DMS53 treated with DMSO at 0.1 percent for 48 hours (cell line): ENCODE data around the gene FAM229A.

Experiments used
- DNase-seq: peaks from one replicate; lab custom pipeline; 2025; ENCODE audit not compliant: unreplicated experiment; lab: John Stamatoyannopoulos, UW

Gene FAM229A

DNA sequence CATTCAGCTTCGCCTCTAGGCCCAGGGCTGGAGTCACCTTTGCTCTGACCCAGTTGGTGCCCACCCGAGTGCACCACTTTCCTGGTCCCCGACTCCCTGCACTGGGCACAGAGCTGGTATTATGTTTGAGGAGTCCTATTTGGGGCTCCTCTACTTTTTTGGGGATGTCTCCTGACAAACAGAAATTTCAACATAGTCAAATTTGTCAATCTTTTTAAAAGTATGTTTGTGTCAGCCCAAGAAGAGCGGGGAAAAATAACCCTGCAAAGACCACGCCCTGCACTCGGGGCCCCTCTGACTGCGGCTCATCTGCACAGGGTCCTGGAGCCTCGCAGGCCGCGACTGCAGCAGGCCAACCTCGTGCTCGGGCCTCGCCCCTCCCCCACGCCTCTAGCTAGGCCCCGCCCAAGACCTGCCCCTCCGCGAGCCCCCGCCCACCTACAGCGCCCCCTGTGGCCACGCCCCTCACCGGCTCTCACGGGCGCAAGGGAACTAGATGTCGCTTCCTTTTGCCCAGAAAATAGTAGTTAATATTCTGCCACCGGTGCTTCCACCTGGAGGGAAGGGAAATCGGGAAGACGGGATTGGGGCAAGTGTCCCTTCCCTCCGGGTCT lies 11.4 kb downstream of the FAM229A start:
- no peak for DNase-seq

DNA sequence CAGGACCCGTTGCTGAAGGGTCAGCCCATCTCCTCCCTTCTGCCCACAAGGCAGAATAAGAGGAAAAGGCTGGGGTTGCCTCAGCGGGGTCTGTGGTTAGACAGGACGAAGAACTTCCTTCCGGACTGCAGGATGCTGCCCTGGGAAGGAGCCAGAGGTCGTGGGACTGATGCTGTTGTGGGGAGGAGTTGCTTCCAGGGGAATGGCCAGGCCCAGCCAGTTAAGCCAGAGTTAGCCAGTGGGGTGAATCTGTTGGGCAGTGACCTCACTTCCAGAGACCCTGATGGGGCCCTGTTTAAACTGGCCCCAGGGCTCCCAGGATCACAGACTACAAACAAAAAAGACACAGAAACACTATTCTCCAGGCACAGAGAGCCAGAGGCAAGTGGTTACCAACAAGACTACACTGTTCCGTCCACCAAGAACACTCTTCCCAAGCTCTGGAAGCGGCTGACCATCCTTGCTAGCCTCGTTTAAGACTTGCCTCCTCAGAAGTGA lies 13.0 kb downstream of the FAM229A start:
- no peak for DNase-seq

DNA sequence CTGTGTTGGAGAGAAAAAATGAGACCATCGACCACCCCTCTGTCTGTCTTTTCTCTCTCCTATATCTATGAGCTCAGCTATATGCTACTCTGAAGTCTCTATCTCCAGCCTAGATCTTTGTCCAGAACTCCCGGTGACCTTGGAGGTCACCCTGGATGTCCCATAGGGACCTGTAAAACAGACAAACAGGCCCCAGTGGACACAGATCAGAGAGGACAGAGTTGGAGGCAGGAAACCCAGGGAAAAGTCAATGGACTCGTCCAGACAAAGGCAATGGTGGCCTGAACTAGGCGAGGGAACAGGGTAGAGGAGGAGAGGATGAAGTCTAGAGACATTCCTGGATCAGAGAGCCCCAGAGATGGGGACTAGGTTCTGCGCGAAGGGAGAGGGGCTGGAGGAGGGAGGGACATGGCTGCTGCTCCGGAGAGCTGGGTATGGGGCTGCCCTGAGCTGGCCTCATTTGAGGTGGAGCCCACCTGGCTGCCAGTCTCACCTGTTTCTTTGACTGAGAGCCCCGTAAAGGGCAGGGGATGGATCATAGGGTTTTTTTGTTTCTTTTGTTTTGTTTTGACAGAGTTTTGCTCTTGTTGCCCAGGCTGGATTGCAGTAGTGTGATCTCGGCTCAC lies 15.6 kb downstream of the FAM229A start:
- DNase-seq = no peak

DNA sequence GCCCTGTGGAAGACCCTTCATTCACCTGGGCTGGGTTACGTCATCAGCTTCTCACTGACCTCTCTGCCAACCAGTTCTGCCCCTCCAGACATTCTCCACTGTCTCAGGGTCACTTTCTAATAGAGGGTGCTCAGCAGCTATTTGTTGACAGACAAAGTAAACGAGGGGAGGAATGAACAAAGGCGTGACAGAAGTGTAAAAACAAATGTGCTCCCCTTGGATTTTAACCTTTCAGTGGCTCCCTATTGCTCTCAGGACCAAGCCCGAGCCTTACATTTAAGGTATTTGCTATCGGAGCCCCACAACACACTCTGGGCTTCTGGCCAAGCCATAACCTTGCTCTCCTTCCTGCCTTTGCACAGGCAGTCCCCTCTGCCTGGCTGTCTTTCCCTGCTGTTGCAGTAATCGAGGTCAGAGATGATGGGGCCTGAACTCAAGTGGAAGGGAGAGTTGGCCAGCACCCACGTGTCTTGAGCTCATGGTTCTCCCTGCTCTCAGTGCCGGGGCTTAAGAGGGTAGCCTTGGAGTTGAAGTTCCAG lies 16.9 kb downstream of the FAM229A start:
- DNase-seq = no peak

DNA sequence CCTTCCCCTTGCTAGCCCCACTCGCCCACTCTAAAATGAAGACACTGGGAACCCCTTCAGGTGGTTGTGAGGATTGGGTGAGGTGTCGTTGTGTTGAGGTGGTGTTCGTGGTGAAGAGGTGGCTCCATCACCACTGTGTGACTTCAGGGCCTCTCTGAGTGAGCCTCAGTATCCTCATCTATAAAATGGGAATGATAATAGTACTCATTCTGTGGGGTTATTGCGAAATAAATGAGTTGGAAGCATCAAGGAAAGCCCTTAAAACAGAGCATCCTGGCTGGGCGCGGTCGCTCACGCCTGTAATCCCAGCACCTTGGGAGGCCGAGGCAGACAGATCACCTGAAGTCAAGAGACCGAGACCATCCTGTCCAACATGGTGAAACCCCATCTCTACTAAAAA lies 19.6 kb downstream of the FAM229A start:
- DNase-seq = no peak

DNA sequence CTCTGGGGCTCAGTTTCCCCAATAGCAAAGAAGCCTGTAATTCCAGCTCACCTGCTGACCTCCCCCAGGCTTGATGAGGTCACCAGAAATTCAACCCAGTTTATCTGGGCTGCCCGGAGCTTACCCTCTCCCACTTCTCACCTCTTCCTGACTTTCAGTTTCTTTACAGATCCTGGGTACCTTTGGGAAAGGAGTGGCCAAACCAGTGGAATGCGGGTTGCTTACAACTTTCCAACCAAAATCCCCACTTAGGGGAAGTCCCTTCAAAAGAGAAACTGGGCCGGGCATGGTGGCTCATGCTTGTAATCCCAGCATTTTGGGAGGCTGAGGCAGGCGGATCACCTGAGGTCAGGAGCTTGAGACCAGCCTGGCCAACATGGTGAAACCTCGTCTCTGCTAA lies 20.3 kb downstream of the FAM229A start:
- no peak for DNase-seq

DNA sequence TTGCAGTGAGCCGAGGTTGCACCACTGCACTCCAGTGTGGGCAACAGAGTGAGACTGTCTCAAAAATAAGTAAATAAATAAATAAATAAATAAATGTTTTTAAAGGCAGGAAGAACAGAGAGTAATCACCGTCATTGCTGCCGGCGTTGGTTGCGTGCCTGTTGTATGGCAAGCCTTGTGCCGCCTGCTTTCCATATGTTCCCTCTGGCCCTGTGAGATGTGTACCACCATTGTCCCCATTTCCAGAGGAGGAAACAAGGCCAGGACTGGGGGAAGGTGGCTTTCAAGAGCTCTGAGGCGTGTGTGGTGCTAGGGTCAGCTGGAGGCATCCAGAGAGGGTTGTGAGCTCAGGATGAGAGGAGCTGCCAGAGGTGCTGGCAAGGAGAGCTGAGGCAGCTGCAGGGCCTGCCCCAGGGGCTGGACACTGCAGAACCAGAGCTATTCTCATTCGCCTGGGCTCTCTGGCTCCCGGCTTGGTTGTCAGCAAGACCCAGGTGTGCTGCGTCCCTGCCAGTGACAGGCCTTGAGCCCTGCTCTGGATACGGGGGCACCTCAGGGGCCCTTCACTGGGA lies 21.0 kb downstream of the FAM229A start:
- no peak for DNase-seq

DNA sequence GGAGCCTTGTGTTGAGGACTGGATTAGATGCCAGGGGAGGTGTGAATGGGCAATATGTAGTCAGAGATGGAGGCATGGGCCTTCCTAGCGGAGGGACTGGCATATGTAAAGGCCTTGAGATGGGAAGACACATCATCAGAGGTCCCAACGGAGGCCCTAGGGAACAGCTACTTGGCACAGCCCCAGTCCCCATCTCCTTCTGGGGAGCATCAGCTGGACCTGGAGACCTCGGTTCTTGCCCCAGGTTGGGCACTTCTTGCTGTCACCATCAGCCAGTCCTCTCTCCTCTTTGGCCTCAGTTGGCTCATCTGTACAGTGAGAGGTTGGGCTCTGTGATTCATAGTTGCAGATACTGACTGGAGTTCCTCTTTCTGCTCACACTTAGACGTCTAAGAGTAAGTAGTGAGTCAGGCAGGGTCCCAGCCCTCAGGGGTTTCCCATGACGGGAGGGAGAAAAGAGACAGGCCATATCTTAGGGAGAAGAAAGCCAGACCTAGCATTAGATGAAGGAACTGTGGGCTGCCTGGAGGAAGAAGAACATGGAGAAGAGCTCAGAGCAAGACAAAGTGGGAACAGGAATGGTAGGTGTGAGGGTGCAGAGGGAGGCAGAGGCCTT lies 22.8 kb downstream of the FAM229A start:
- no peak for DNase-seq

DNA sequence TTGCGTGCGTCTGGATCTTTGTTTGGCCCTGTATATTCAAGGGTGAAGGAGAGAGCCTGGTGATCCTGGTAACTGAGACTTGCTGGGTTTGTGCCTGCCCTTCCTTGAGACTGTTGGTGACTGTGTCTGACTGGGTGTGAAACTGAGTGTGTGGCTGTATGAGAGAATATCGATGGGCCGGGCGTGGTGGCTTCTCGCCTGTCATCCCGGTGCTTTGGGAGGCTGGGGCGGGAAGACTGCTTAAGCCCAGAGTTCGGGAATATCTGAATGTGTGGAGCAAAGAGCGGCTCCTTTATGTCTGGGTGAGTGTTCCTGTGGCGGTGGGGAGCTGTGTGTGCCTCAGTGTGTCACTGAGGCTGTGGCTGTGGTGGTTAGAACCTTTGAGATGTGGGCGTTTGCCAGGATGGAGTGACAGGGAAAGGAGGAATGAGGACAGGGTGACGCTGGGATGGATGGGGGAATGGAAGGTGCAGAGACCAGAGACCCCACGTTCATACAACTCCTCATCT lies 23.6 kb downstream of the FAM229A start:
- DNase-seq = no peak

DNA sequence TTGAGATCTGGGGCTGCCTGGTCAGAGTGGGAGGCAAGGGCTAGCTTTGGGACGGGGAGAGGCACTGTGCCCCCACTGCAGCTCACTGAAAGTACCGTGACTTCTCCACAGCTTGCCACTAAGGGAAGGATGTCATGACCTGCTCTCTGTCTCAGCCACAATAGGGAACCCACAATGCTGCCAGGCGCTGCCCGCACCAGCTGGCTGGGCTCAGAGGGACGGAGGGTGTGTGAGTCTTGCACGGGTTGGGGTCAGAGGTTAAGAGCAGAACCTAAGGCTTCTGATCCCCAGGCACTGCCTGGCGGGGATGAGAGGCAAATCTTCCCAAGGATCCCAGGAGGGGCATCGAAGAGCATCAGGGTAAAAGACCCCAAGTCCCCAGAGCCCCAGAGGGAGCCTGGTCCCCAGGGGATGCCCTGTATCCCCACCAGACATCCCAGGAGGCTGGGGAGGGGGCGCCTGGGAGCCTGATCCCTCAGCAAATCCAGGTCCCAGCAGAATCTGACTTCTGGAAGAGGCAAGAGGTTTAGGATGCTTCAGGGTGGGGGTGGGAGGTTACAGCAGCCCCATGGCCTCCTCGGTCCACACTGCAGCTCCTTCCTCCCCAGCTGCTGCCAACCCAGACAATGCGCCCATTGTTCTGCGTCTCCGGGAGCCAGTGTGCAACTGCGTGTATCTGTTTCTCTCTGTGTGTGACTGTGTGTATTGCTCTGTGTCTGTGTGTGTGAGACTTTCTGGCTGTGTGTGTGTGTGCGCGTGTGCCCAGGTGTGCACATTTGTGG lies 24.2 kb downstream of the FAM229A start:
- DNase-seq = no peak

DNA sequence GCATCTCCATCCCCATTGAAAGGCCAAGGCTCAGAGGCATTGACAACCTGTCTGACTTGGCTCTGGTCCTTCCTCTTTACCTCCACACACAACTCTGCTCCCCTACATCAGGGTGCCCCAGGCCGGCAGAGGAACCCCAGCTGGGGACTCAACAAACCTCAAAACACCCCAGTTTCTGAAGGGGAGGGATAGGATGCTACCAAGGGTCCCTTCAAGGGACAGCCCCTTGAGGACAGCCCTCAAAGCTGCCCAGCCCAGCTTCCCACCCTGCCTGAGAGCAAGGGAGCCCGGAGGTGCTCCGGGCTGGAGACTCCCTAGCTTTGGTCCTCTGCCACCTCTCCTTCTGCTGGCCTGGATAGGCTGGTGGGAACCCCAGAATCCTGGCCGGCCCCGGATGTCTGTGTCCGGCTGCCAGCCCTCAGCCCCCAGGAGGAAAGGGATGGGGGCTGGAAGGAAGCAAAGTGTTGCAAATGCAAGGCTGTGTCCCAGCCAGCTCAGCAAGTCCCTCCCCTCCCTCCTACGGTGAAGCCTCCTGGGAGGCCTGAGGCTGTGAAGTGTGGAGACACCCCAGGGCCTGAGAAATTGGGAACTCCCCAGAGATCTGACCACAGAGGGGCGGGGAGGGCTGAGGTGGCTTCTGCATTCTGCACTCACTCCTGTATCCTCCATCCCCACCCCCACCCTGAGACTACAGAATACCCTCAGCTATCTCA lies 25.2 kb downstream of the FAM229A start:
- DNase-seq = no peak

DNA sequence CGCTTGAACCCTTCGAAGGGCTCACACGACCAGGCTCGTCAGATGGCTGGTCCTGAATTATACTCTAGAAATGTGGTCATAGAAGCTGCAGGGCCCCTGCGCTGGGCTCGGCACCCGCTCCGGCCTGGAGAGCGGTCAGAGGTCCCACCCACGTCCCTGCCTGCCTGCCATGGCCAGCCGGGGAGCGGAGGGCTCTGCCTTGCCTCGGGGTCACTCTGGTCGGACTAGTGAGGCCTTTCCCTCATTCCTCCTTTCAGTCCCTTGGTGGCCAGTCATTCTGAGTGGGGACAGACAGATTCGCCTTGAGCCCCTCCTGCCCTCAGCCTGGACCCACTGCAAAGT lies 25.7 kb downstream of the FAM229A start:
- DNase-seq = no peak

DNA sequence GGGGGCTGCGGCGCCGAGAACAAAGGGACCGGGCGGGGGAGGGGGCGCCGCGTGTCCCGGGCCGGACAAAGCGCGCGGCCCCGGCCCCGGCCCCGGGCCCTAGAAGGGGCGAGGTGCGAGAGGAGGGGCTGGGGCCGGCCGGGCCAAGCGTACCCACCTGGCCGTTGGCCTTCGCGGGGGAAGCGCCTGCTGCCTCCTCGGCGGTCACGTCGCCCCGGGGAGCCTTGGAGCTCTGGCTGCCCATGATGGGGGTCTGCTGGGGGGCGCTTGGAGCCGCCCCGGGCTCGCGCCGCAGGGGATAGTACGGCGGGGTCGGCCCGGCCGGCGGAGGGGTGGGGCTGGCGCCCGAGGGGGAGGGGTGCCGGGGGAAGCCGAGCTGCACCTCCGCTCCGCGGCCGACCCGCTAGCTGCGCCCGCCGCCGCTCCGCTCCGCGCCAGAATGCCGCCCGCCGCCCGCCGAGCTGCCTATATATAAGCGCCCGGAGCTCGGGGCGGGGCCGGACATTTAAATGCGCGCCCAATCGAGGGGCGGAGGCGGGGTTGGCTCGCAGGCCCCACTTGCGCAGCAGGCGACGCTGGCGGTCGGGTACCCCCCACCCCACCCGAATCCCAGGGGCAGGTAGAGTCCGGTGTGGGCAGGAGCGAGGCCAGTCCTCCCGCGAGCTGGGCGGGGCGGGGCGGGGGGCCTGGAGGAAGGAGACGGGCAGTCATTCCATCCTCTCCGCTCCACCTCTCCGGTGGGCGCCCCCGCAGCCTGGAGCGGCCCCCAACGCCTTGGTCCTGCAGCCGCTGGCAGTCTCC lies 26.3 kb downstream of the FAM229A start, which contains the start of gene MARCKSL1:
TSS of gene MARCKSL1 (minus strand) at position 444 of the 801 bp plus-strand sequence. CDS start at position 244, 200 bp downstream.
- DNase-seq = peak; percentile 26

DNA sequence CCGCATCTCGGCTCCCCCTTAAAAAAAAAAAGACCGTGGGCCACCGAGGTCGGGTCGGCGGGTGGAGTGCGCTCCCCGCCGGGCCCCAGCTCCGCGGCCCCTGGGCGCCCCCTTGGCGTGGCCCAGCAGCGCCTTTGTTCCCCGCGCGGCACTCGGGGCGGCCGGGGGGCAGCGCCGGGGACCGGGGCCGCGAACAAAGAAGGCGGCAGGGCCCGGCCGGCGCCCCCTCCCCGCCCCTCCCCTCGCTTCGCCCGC lies 26.8 kb downstream of the FAM229A start:
- DNase-seq = no peak

DNA sequence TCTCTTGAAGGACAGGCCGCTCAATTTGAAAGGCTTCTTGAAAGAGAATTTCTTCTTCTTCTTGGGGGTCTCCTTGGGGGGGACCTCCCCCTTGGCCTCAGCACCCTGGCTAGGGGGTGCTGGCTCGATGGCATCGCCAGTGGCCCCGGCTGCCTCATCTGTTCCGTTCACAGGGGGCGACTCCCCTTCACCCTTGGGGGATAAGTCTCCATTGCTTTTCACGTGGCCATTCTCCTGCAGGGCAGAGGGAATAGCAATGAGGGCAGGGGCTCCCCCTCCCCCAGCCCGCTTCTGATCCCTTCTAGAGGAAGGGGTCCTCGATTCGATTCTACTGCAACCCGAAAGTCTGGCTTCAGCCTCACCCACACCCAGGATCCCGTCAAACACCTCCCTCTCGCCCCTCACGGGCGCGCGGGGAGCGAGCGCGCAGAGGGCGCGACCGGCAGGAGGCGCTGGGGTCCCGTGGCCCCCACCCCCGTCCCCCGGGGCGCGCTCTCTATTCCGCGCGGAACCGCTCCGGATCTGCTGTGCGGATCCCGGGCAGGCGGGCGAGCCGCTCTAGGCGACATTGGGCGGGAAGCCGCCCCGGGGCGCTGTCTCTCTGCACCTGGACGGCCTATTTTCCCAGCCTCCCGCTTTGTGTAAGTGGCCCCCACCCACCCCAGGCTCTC lies 27.3 kb downstream of the FAM229A start:
- peak; percentile 17 for DNase-seq

DNA sequence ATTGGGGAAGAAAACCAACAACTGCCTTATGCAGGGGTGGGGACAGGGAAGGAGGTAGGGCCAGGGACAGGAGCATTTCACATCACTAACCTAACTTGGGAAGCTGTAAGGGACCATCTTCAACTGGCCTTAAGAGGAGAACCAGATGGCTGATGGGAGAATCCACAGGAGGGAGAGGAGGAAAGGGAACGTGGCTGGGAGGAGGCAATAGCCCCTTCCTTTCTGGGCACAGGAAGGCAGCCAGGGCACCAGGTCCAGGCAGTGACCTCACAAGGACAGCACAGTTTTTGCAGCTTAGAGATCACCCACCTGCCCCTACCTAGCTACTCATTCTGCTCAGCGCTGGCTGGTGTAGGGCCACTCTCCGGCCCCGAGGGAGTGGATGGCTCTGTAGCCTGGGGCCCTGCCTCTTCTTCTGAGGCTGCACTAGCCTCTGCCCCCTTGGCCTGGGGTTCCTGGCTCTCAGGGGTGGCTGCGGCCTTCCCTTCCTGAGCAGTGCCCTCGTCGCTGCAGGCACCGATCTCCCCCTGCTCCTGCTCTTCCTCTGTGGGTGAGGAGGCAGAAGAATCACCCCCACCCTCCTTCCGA lies 27.9 kb downstream of the FAM229A start:
- no peak for DNase-seq

DNA sequence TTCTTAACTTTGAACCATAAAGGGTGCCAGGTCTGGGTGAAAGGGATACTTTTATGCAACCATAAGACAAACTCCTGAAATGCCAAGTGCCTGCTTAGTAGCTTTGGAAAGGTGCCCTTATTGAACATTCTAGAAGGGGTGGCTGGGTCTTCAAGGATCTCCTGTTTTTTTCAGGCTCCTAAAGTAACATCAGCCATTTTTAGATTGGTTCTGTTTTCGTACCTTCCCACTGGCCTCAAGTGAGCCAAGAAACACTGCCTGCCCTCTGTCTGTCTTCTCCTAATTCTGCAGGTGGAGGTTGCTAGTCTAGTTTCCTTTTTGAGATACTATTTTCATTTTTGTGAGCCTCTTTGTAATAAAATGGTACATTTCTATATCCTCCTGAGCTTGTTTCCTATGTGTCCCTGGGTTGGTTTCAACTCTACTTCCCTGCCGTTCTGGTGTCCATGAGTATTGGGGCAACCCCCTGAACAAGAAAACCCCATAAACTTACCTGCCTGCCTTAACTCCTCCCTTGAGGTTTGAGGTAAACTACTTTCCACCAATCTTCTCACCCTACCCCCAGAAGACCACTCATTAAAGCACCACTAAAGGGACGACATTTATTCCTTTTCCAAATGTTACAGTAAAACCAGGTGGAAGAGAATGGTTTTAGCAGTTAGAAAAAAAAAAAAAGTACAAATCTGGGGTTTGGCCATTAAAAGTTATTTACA lies 28.9 kb downstream of the FAM229A start:
- DNase-seq = no peak
